ENCODE results near the gene UQCC5. TPM values are rescaled to one million over a fixed set of nuclear protein-coding genes. Genes with fewer than 3 reads are reported as not detected.
A peak's percentile ranks its signal among the peaks of the same experiment; 100 is the strongest.

The UQCC5 gene
- total RNA-seq, 1 donor from 2014 or later: 1.2 TPM

- Histone ChIP-seq H3K9me3 (no peaks in the 10 kb centered on the region), H3K27ac (peak overlapping the region; percentile 59), H3K4me3 (no peak overlapping the region), H3K4me1 (peaks cover 72% of the 10 kb centered on the region), H3K36me3 (peaks cover 0 to 5% of the 10 kb centered on the region in 2 donors), H3K27me3 (no peaks in the 10 kb centered on the region)
- no peak for TF ChIP-seq POLR2A (IDR thresholded peaks at IDR 0.05)
- no peak for TF ChIP-seq POLR2AphosphoS5 (IDR thresholded peaks at IDR 0.05; ENCODE audit: insufficient read depth in 1 of 2, low read depth in 1 of 2)
- no peak for TF ChIP-seq CTCF (IDR thresholded peaks at IDR 0.05)
- DNase-seq (ENCODE audit: extremely low spot score in 2 of 2): no peak
- intact Hi-C loops (cut with DNase I): loop anchor here (5.0 to 10.0 kb wide), 2 partner anchors 56 to 156 kb away; partner anchors contain the start of genes GNL3 and PBRM1
Observed at GRCh38 chr3:52530918-52531826, 5.2 kb upstream of the UQCC5 start.

- Histone ChIP-seq H3K27ac (peak overlapping the region; percentile 59), H3K4me3 (peak overlapping the region in 1 of 2 donors; percentile 64), H3K27me3 (no peaks in the 10 kb centered on the region), H3K36me3 (peaks cover 0 to 5% of the 10 kb centered on the region in 2 donors), H3K9me3 (no peaks in the 10 kb centered on the region), H3K4me1 (peaks cover 67% of the 10 kb centered on the region)
- no peak for DNase-seq (ENCODE audit: extremely low spot score in 2 of 2)
- intact Hi-C loops (cut with DNase I): loop anchor here (5.0 to 10.0 kb wide), 2 partner anchors 57 to 155 kb away; partner anchors contain the start of genes GNL3 and PBRM1
- no peak for TF ChIP-seq POLR2AphosphoS5 (IDR thresholded peaks at IDR 0.05; ENCODE audit: insufficient read depth in 1 of 2, low read depth in 1 of 2)
- TF ChIP-seq POLR2A (IDR thresholded peaks at IDR 0.05): no peak
- TF ChIP-seq CTCF (IDR thresholded peaks at IDR 0.05): no peak
Observed at GRCh38 chr3:52531860-52532516, 4.4 kb upstream of the UQCC5 start.

GRCh38 chr3:52532517-52532837 is 3.9 kb upstream of the UQCC5 start:
- Histone ChIP-seq H3K4me3 (peak overlapping the region; percentile 64 to 77), H3K9me3 (no peaks in the 10 kb centered on the region), H3K4me1 (peaks cover 68% of the 10 kb centered on the region), H3K27ac (peak overlapping the region; percentile 59), H3K36me3 (peaks cover 0 to under 1% of the 10 kb centered on the region in 2 donors), H3K27me3 (no peaks in the 10 kb centered on the region)
- DNase-seq (ENCODE audit: extremely low spot score in 2 of 2): no peak
- TF ChIP-seq CTCF (IDR thresholded peaks at IDR 0.05): no peak
- TF ChIP-seq POLR2AphosphoS5 (IDR thresholded peaks at IDR 0.05; ENCODE audit: insufficient read depth in 1 of 2, low read depth in 1 of 2): no peak
- intact Hi-C loops (cut with DNase I): loop anchor here (5.0 to 10.0 kb wide), 2 partner anchors 58 to 155 kb away; partner anchors contain the start of genes GNL3 and PBRM1

GRCh38 chr3:52532838-52533622 is 3.4 kb upstream of the UQCC5 start:
- Histone ChIP-seq H3K36me3 (no peaks in the 10 kb centered on the region), H3K4me1 (peaks cover 73% of the 10 kb centered on the region), H3K9me3 (no peaks in the 10 kb centered on the region), H3K4me3 (peak overlapping the region; percentile 64 to 77), H3K27me3 (no peaks in the 10 kb centered on the region), H3K27ac (peak overlapping the region; percentile 59)
- TF ChIP-seq POLR2A (IDR thresholded peaks at IDR 0.05) (no peak), CTCF (IDR thresholded peaks at IDR 0.05) (no peak), POLR2AphosphoS5 (IDR thresholded peaks at IDR 0.05; ENCODE audit: insufficient read depth in 1 of 2, low read depth in 1 of 2) (no peak)
- intact Hi-C loops (cut with DNase I): loop anchor here (5.0 to 10.0 kb wide), 2 partner anchors 58 to 154 kb away; partner anchors contain the start of genes GNL3 and PBRM1
- DNase-seq (ENCODE audit: extremely low spot score in 2 of 2): no peak
